Measurements from ENCODE around the gene NALCN. TPM values are rescaled to one million over a fixed set of nuclear protein-coding genes. Genes with fewer than 3 reads are reported as not detected.

NALCN gene
- total RNA-seq, 1 donor from 2014 or later = 0.81 TPM

- no peak for TF ChIP-seq CTCF (IDR thresholded peaks at IDR 0.05; ENCODE audit: partially characterized antibody, unreplicated experiment)
- Mint-ChIP-seq H3K27ac (ENCODE audit: unreplicated experiment) (peak overlapping the region; percentile 74), H3K4me1 (ENCODE audit: low read depth, unreplicated experiment) (peaks cover 23% of the 10 kb centered on the region), H3K4me3 (ENCODE audit: unreplicated experiment) (peak overlapping the region; percentile 50), H3K9me3 (ENCODE audit: unreplicated experiment) (no peaks in the 10 kb centered on the region), H3K27me3 (ENCODE audit: unreplicated experiment) (no peaks in the 10 kb centered on the region), H3K36me3 (ENCODE audit: unreplicated experiment) (no peaks in the 10 kb centered on the region)
- DNase-seq = peak; percentile 31
Measured at GRCh38 chr13:101384929-101385328, 31.4 kb downstream of the NALCN start.

DNA sequence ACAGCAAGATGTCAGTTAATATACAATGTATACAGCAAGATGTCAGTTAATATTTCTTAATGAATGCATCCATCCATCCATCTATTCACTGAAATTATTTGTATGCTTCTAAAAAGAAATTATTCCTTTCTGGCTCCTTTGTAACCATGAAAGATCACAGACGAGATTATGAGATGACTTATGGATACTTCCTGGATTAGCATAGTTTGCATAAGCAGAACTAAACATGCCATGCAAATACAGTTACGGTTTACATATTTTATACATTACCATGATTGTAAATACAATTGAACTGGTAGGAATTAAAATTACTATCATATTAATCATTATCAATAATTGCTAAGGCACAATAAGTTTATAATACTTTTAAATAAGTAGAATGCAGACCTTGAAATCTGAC, 32.7 kb downstream of the NALCN start:
- H3K9me3 Mint-ChIP-seq (ENCODE audit: unreplicated experiment) = no peaks in the 10 kb centered on the region

GRCh38 chr13:101382701-101383100, 33.6 kb downstream of the NALCN start:
- Mint-ChIP-seq H3K36me3 (ENCODE audit: unreplicated experiment) (no peaks in the 10 kb centered on the region), H3K4me3 (ENCODE audit: unreplicated experiment) (no peak overlapping the region)
- no peak for TF ChIP-seq CTCF (IDR thresholded peaks at IDR 0.05; ENCODE audit: partially characterized antibody, unreplicated experiment)

More for the DNA sequence above, 32.7 kb downstream of the NALCN start:
- DNase-seq = no peak
- Mint-ChIP-seq H3K36me3 (ENCODE audit: unreplicated experiment) (no peaks in the 10 kb centered on the region), H3K27ac (ENCODE audit: unreplicated experiment) (peak overlapping the region; percentile 46), H3K4me3 (ENCODE audit: unreplicated experiment) (no peak overlapping the region), H3K4me1 (ENCODE audit: low read depth, unreplicated experiment) (peaks cover 23% of the 10 kb centered on the region), H3K27me3 (ENCODE audit: unreplicated experiment) (no peaks in the 10 kb centered on the region)
- no peak for TF ChIP-seq CTCF (IDR thresholded peaks at IDR 0.05; ENCODE audit: partially characterized antibody, unreplicated experiment)

DNA sequence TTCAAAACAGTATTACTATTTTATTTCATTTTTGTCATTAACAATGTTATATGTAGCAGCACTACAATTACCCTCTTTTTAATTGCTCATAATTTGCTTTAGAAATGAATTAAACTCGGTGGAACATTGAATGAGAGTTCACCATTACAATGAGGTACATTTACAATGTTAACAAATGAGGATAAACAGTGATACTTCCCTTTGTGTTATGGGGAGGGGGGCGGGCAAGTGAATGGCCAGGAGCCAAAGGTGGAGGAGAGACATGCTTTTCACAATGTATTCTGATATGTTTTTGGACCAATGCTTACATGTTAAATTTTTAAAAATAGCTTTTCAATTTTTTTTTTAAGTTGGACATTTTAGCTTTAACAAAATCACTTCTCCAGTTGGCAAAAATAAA, 34.2 kb downstream of the NALCN start:
- Mint-ChIP-seq H3K36me3 (ENCODE audit: unreplicated experiment) (no peaks in the 10 kb centered on the region), H3K27ac (ENCODE audit: unreplicated experiment) (no peak overlapping the region), H3K4me1 (ENCODE audit: low read depth, unreplicated experiment) (peaks cover 23% of the 10 kb centered on the region), H3K27me3 (ENCODE audit: unreplicated experiment) (no peaks in the 10 kb centered on the region), H3K9me3 (ENCODE audit: unreplicated experiment) (no peaks in the 10 kb centered on the region), H3K4me3 (ENCODE audit: unreplicated experiment) (no peak overlapping the region)
- TF ChIP-seq CTCF (IDR thresholded peaks at IDR 0.05; ENCODE audit: partially characterized antibody, unreplicated experiment) = no peak
- no peak for DNase-seq

More at GRCh38 chr13:101382701-101383100, 33.6 kb downstream of the NALCN start:
- DNase-seq = no peak
- Mint-ChIP-seq H3K27me3 (ENCODE audit: unreplicated experiment) (no peaks in the 10 kb centered on the region), H3K4me1 (ENCODE audit: low read depth, unreplicated experiment) (peaks cover 23% of the 10 kb centered on the region), H3K27ac (ENCODE audit: unreplicated experiment) (no peak overlapping the region), H3K9me3 (ENCODE audit: unreplicated experiment) (no peaks in the 10 kb centered on the region)

DNA sequence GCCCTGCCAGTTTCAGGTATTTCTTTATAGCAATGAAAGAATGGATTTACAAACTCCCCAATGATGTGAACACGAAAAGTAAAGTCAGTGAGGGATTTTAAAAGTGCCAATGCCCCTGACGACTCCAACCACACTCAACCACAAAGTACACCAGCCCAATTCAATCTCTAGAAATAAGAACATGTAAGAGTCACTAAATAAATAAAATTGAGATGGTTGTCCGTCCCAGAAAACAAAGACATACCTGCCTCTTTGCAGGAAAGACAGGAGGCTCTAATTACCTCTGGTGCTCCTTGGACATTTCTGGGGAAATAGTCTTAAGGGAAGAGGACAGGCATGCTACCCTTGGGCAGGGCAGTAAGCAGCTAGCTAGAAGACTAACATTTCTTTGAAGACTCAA, 55.8 kb downstream of the NALCN start:
- DNase-seq = no peak
- Mint-ChIP-seq H3K9me3 (ENCODE audit: unreplicated experiment) (peaks cover 2% of the 10 kb centered on the region), H3K4me3 (ENCODE audit: unreplicated experiment) (no peak overlapping the region), H3K4me1 (ENCODE audit: low read depth, unreplicated experiment) (no peaks in the 10 kb centered on the region), H3K27me3 (ENCODE audit: unreplicated experiment) (no peaks in the 10 kb centered on the region), H3K36me3 (ENCODE audit: unreplicated experiment) (no peaks in the 10 kb centered on the region), H3K27ac (ENCODE audit: unreplicated experiment) (no peak overlapping the region)
- no peak for TF ChIP-seq CTCF (IDR thresholded peaks at IDR 0.05; ENCODE audit: partially characterized antibody, unreplicated experiment)

All from glutamatergic neuron (in vitro differentiated cells).